ENCODE data around the gene TRAPPC4.

DNA sequence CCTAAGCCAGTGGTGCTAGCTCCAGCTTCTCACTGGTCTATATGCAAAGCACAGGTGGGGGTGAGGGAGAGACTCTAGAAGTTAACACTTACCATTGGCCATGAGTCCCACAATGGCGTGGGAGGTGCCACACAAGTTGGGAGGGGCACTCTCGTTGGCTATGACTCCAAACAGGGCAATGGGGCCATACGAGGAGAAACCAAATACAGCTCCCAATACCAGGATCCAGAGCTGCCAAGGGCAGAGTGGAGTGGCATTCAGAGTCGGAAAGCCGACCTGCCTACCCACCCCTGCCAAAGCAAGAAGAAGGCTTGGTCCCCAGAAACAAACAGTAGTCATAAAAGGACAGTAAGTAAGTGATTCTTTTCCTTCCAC, 6.5 kb downstream of the TRAPPC4 start:
- TF ChIP-seq CTCF (IDR thresholded peaks at IDR 0.05 in 4 of 5, conservative IDR thresholded peaks at IDR 0.05 in 1 of 5): no peak
- no peak for TF ChIP-seq POLR2A (IDR thresholded peaks at IDR 0.05)
